Measurements from ENCODE around the gene DDC. TPM values are rescaled to one million over a fixed set of nuclear protein-coding genes. Genes with fewer than 3 reads are reported as not detected.

DDC gene
- total and polyA plus RNA-seq, 10 donors, result 0.03 to 0.55 (median 0.29) TPM; not detected in 4

DNA sequence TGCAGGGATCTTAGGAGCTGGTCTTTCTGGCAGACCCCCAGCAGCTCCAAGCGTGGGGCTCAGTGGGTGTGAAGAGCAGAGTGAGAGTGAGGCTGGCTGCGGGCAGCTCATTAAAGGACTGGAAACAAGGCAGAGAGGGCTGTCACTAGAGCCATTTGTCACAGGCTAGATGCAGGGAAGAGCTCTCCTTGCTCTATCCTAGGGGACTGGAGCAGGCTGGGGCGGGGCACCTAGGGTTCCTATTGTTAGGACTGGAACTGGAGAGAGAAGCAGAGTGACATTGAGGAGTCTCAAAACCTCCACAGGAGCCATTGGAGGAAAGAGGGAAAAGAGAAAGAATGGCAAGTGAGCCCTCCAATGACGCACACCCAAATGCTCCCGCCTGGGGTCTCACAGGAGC is 772 bp upstream of the DDC start:
- WGBS, 5 donors, result 65 to 75% (median 71%) methylated on average over 5 of the region's 5 CpGs
- no peaks in the 10 kb centered on the region for H3K36me3 ChIP-seq
- H3K4me1 ChIP-seq, result no peaks in the 10 kb centered on the region
- no peak for DNase-seq
- intact Hi-C loops (cut with DNase I; ENCODE audit: low total_unique reads), result no loop called here
- H3K9me3 ChIP-seq, result peaks cover 0 to 13% (median 11%) of the 10 kb centered on the region in 8 donors
- H3K27ac ChIP-seq, result no peak overlapping the region
- TF ChIP-seq POLR2AphosphoS5 (IDR thresholded peaks at IDR 0.05), result no peak
- no peak for TF ChIP-seq CTCF (IDR thresholded peaks at IDR 0.05 in 8 of 11, conservative IDR thresholded peaks at IDR 0.05 in 3 of 11)
- TF ChIP-seq POLR2A (IDR thresholded peaks at IDR 0.05), result no peak
- peaks cover 0 to 1% (median 0%) of the 10 kb centered on the region in 7 donors for H3K27me3 ChIP-seq (replicated peaks in 1 of 7)
- no peak overlapping the region for H3K4me3 ChIP-seq

- 73 to 91% (median 80%) methylated on average over 2 of the region's 2 CpGs for WGBS, 5 donors
- intact Hi-C loops (cut with DNase I; ENCODE audit: low total_unique reads), result no loop called here
Measured at GRCh38 chr7:50565559-50565916, 333 bp upstream of the DDC start.

GRCh38 chr7:50564171-50564570 is 1.0 kb downstream of the DDC start:
- no peak for DNase-seq
- 88 to 96% (median 91%) methylated on average over 8 of the region's 8 CpGs for WGBS, 5 donors
- H3K9me3 ChIP-seq, result no peaks in the 10 kb centered on the region
- no peak overlapping the region for H3K4me3 ChIP-seq
- H3K4me1 ChIP-seq, result no peaks in the 10 kb centered on the region
- peaks cover 0 to 19% (median 0%) of the 10 kb centered on the region in 7 donors for H3K27me3 ChIP-seq (replicated peaks in 1 of 7)
- TF ChIP-seq POLR2AphosphoS5 (IDR thresholded peaks at IDR 0.05) (no peak), POLR2A (IDR thresholded peaks at IDR 0.05) (no peak), CTCF (IDR thresholded peaks at IDR 0.05 in 8 of 11, conservative IDR thresholded peaks at IDR 0.05 in 3 of 11) (no peak)
- H3K27ac ChIP-seq, result no peak overlapping the region
- intact Hi-C loops (cut with DNase I; ENCODE audit: low total_unique reads), result no loop called here
- H3K36me3 ChIP-seq, result no peaks in the 10 kb centered on the region

More at GRCh38 chr7:50565559-50565916, 333 bp upstream of the DDC start:
- Histone ChIP-seq H3K9me3 (peaks cover 0 to 8% (median 6%) of the 10 kb centered on the region in 8 donors), H3K4me1 (no peaks in the 10 kb centered on the region), H3K4me3 (no peak overlapping the region), H3K27me3 (replicated peaks in 1 of 7) (peaks cover 0 to 6% (median 0%) of the 10 kb centered on the region in 7 donors), H3K36me3 (no peaks in the 10 kb centered on the region), H3K27ac (no peak overlapping the region)
- TF ChIP-seq CTCF (IDR thresholded peaks at IDR 0.05 in 8 of 11, conservative IDR thresholded peaks at IDR 0.05 in 3 of 11) (no peak), POLR2AphosphoS5 (IDR thresholded peaks at IDR 0.05) (no peak), POLR2A (IDR thresholded peaks at IDR 0.05) (no peak)
- DNase-seq, result no peak

GRCh38 chr7:50562136-50562535 is 3.1 kb downstream of the DDC start:
- DNase-seq, result no peak
- Histone ChIP-seq H3K9me3 (no peaks in the 10 kb centered on the region), H3K27ac (no peak overlapping the region), H3K4me1 (no peaks in the 10 kb centered on the region), H3K27me3 (replicated peaks in 1 of 7) (peaks cover 0 to 29% (median 0%) of the 10 kb centered on the region in 7 donors), H3K36me3 (no peaks in the 10 kb centered on the region), H3K4me3 (no peak overlapping the region)
- intact Hi-C loops (cut with DNase I; ENCODE audit: low total_unique reads), result no loop called here
- WGBS, 5 donors, result 83 to 92% (median 87%) methylated on average over 3 to 5 of the region's 5 CpGs
- TF ChIP-seq POLR2A (IDR thresholded peaks at IDR 0.05) (no peak), CTCF (IDR thresholded peaks at IDR 0.05 in 8 of 11, conservative IDR thresholded peaks at IDR 0.05 in 3 of 11) (no peak), POLR2AphosphoS5 (IDR thresholded peaks at IDR 0.05) (no peak)
